Measurements from ENCODE around the gene ABCC4. TPM values are rescaled to one million over a fixed set of nuclear protein-coding genes. Genes with fewer than 3 reads are reported as not detected.

Gene ABCC4
- total and polyA plus RNA-seq, 2 of the 13 experiments (the other 11 are each of a cell fraction or from before 2014, with no cell fraction given): 4.2 to 11.3 TPM

DNA sequence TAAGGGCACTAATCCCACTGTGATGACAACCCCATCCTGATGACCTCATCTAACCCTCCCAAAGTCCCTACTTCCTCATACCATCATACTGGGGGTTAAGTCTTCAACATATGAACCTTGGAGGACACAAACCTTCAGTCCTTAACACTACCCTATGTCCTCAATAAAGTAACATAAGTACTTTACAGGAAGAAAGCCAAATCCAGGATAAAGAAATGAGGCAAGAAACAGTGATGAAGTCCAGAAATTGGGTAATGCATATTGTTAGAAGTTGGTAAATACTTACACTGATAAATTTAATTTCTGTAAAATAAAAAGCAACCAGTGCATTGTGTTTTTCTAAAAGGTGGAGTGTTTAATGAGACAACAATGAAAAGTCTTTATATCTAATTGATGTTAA is 304.1 kb downstream of the ABCC4 start:
- in situ Hi-C loops (cut with HindIII; ENCODE audit: extremely low pct_ligation_motif_present, low pct_unique_long_range_greater_than_20kb): no loop called here

DNA sequence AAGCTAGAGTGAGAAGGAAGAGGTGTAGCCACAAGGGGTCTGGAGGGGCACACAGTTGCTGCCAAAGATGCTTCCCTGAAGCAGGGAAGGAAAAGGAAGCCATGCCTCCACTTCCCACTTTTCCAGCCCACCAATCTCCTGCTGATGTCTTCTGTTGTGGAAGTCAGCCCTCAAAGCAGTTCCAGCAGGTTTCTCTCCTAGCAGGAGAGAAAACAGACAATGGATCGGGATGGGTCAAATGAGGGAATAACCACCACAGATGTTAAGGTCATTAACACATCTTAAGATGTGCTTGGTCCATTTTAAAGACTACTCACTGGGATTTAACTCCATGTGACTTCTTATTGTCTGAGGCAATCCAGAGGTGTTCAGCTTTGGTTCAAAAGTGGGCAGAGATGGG is 304.8 kb downstream of the ABCC4 start:
- DNase-seq (ENCODE audit: low spot score) (no peak), ATAC-seq (no peak), FAIRE-seq (no peak)
- no TSS peak for BruUV-seq (replicated peaks)
- H4K20me1 ChIP-seq (ENCODE audit: insufficient read depth, low read length): no peaks in the 10 kb centered on the region
- H3K4me2 ChIP-seq (ENCODE audit: low read depth, low read length): no peak overlapping the region
- 0% methylated on average over 1 of the region's 1 CpG for WGBS (ENCODE audit: low lambda C conversion rate)
- peaks cover 9% of the 10 kb centered on the region for H3K4me1 ChIP-seq (ENCODE audit: insufficient read depth, low read length)
- no peaks in the 10 kb centered on the region for H3K9me3 ChIP-seq (ENCODE audit: low read length)
- no peak overlapping the region for H3K9ac ChIP-seq (ENCODE audit: insufficient read depth, low read depth, low read length)
- intact Hi-C loops (cut with micrococcal nuclease; ENCODE audit: unreplicated experiment) (no loop called here), in situ Hi-C loops (cut with HindIII; ENCODE audit: extremely low pct_ligation_motif_present, low pct_unique_long_range_greater_than_20kb) (no loop called here)
- H3K36me3 ChIP-seq (replicated peaks in 1 of 2; ENCODE audit: control insufficient read depth in 1 of 2, insufficient read depth in 2 of 2, low read length in 2 of 2): no peaks in the 10 kb centered on the region
- H3K27me3 ChIP-seq (ENCODE audit: control insufficient read depth in 1 of 2, insufficient read depth in 2 of 2, low read length in 2 of 2): no peaks in the 10 kb centered on the region
- no peak overlapping the region for H3K27ac ChIP-seq (ENCODE audit: extremely low read length, insufficient read depth, low read length)
- no peaks in the 10 kb centered on the region for H3K79me2 ChIP-seq (ENCODE audit: insufficient read depth, low read length)
- no peak overlapping the region for H3K4me3 ChIP-seq (replicated peaks in 1 of 3; ENCODE audit: insufficient read depth in 1 of 3, low read depth in 2 of 3, low read length in 3 of 3)
- ChIA-PET CTCF (ENCODE audit: low intra/inter-chr PET ratio, low total read pairs) (no interaction called here), POLR2A (no interaction called here)
- H2AFZ ChIP-seq (ENCODE audit: low read length): no peak overlapping the region
- TF ChIP-seq ZNF841 (CRISPR knock-in tag; IDR thresholded peaks at IDR 0.05; ENCODE audit: borderline replicate concordance) (no peak), DNMT1 (CRISPR knock-in tag; IDR thresholded peaks at IDR 0.05) (no peak), HHEX (CRISPR knock-in tag; IDR thresholded peaks at IDR 0.05) (no peak), SOX5 (CRISPR knock-in tag; IDR thresholded peaks at IDR 0.05; ENCODE audit: borderline replicate concordance) (no peak), XBP1 (CRISPR knock-in tag; IDR thresholded peaks at IDR 0.05) (no peak), FOXP1 (IDR thresholded peaks at IDR 0.05) (no peak), FOXP1 (CRISPR knock-in tag; IDR thresholded peaks at IDR 0.05) (no peak), SRSF9 (IDR thresholded peaks at IDR 0.05; ENCODE audit: borderline replicate concordance, insufficient read depth, low read depth, low read length, poor library complexity, severe bottlenecking) (no peak), PITX1 (CRISPR knock-in tag; IDR thresholded peaks at IDR 0.05) (no peak), MATR3 (CRISPR knock-in tag; IDR thresholded peaks at IDR 0.05) (no peak), SRSF1 (optimal IDR thresholded peaks at IDR 0.05; ENCODE audit: low read depth, low read length) (no peak), ZNF333 (CRISPR knock-in tag; IDR thresholded peaks at IDR 0.05; ENCODE audit: borderline replicate concordance) (no peak), TSC22D2 (CRISPR knock-in tag; IDR thresholded peaks at IDR 0.05; ENCODE audit: borderline replicate concordance) (no peak), ZNF672 (CRISPR knock-in tag; IDR thresholded peaks at IDR 0.05) (no peak), ZNF124 (CRISPR knock-in tag; IDR thresholded peaks at IDR 0.05) (no peak), ISL2 (CRISPR knock-in tag; IDR thresholded peaks at IDR 0.05) (no peak)
- TF ChIP-seq, protein P1, sequence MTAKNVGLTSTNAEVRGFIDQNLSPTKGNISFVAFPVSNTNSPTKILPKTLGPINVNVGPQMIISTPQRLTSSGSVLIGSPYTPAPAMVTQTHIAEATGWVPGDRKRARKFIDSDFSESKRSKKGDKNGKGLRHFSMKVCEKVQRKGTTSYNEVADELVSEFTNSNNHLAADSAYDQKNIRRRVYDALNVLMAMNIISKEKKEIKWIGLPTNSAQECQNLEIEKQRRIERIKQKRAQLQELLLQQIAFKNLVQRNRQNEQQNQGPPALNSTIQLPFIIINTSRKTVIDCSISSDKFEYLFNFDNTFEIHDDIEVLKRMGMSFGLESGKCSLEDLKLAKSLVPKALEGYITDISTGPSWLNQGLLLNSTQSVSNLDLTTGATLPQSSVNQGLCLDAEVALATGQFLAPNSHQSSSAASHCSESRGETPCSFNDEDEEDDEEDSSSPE (CRISPR knock-in tag; IDR thresholded peaks at IDR 0.05): no peak
- TF ChIP-seq, protein P2, sequence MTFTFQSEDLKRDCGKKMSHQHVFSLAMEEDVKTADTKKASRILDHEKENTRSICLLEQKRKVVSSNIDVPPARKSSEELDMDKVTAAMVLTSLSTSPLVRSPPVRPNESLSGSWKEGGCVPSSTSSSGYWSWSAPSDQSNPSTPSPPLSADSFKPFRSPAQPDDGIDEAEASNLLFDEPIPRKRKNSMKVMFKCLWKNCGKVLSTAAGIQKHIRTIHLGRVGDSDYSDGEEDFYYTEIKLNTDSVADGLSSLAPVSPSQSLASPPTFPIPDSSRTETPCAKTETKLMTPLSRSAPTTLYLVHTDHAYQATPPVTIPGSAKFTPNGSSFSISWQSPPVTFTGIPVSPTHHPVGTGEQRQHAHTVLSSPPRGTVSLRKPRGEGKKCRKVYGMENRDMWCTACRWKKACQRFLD (CRISPR knock-in tag; IDR thresholded peaks at IDR 0.05; ENCODE audit: borderline replicate concordance): no peak

More for the DNA sequence above, 304.1 kb downstream of the ABCC4 start:
- Histone ChIP-seq H3K36me3 (replicated peaks in 1 of 2; ENCODE audit: control insufficient read depth in 1 of 2, insufficient read depth in 2 of 2, low read length in 2 of 2) (no peaks in the 10 kb centered on the region), H3K79me2 (ENCODE audit: insufficient read depth, low read length) (no peaks in the 10 kb centered on the region), H3K9me3 (ENCODE audit: low read length) (no peaks in the 10 kb centered on the region), H3K4me1 (ENCODE audit: insufficient read depth, low read length) (peaks cover 14% of the 10 kb centered on the region), H2AFZ (ENCODE audit: low read length) (no peak overlapping the region), H3K9ac (ENCODE audit: insufficient read depth, low read depth, low read length) (no peak overlapping the region), H3K27ac (ENCODE audit: extremely low read length, insufficient read depth, low read length) (no peak overlapping the region), H3K4me2 (ENCODE audit: low read depth, low read length) (no peak overlapping the region), H3K4me3 (replicated peaks in 1 of 3; ENCODE audit: insufficient read depth in 1 of 3, low read depth in 2 of 3, low read length in 3 of 3) (no peak overlapping the region), H3K27me3 (ENCODE audit: control insufficient read depth in 1 of 2, insufficient read depth in 2 of 2, low read length in 2 of 2) (0 out of 5 replicates have a peak, but pooled peaks cover 0 to 4% of the 10 kb centered on the region in 2 experiments), H4K20me1 (ENCODE audit: insufficient read depth, low read length) (no peaks in the 10 kb centered on the region)
- ChIA-PET POLR2A (no interaction called here), CTCF (ENCODE audit: low intra/inter-chr PET ratio, low total read pairs) (no interaction called here)
- ATAC-seq (no peak), DNase-seq (ENCODE audit: low spot score) (no peak), FAIRE-seq (no peak)
- TF ChIP-seq MED8 (CRISPR knock-in tag; IDR thresholded peaks at IDR 0.05; ENCODE audit: insufficient replicate concordance) (no peak), ATF7 (IDR thresholded peaks at IDR 0.05) (peak; percentile 51), ATF7 (CRISPR knock-in tag; IDR thresholded peaks at IDR 0.05) (no peak)
- no TSS peak for BruUV-seq (replicated peaks)
- intact Hi-C loops (cut with micrococcal nuclease; ENCODE audit: unreplicated experiment): no loop called here

All from HepG2 (cell line).